Right lobe of liver (tissue), 4 donors: Measurements from ENCODE around the gene CEP20.

ENCODE experiments used
- POLR2A ChIP-seq: fragments of 450-650 bp; IDR thresholded peaks from one replicate; pipeline ENCODE4 v1.6.1; 2017; ENCODE audit warnings: antibody characterized with exemption, mild to moderate bottlenecking
- TF ChIP-seq, protein P1 (sequence below), 4 donors: fragments of 200-600 bp in 3 of 4; fragments of 450-650 bp in 1 of 4; IDR thresholded peaks; one replicate each; pipeline versions ENCODE4 v1.5.1 to v1.8.0; 2016 to 2022; ENCODE audit warnings: antibody characterized with exemption in 4 of 4, mild to moderate bottlenecking in 2 of 4
- donor health status: DM: no; HTN: no; CAD: no.
- donor health status: DM: no; HTN: no; CAD: no.
- donor health status: DM: no; HTN: yes; CAD: no.

DNA sequence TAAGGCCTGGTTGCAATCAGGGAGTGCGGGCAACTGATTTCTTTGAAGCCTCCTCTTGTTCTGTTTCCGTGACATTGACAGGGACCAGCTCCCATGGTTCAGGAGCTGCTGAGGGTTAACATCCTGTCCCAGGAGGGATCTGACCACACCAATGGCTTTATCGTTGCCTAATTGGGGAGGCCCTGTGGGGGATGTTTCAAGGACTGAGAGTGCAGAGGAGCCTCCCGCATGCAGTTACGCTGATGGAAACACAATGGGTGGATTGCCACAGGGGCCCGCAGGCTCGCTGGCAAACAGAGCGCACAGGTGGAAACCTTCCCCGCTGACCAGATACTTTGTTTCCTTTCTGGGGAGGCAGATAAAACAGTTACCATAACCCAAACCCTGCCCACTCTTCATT lies 37.2 kb upstream of the CEP20 start:
- TF ChIP-seq, protein P1, sequence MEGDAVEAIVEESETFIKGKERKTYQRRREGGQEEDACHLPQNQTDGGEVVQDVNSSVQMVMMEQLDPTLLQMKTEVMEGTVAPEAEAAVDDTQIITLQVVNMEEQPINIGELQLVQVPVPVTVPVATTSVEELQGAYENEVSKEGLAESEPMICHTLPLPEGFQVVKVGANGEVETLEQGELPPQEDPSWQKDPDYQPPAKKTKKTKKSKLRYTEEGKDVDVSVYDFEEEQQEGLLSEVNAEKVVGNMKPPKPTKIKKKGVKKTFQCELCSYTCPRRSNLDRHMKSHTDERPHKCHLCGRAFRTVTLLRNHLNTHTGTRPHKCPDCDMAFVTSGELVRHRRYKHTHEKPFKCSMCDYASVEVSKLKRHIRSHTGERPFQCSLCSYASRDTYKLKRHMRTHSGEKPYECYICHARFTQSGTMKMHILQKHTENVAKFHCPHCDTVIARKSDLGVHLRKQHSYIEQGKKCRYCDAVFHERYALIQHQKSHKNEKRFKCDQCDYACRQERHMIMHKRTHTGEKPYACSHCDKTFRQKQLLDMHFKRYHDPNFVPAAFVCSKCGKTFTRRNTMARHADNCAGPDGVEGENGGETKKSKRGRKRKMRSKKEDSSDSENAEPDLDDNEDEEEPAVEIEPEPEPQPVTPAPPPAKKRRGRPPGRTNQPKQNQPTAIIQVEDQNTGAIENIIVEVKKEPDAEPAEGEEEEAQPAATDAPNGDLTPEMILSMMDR (IDR thresholded peaks at IDR 0.05) = no peak
- no peak for TF ChIP-seq POLR2A
